Glutamatergic neuron (in vitro differentiated cells): Measurements from ENCODE around the gene MACROD1. TPM values are rescaled to one million over a fixed set of nuclear protein-coding genes. Genes with fewer than 3 reads are reported as not detected.

Experiments used
- DNase-seq: peaks from one replicate; pipeline ENCODE4 v3.0.0; 2022
- H3K27ac Mint-ChIP-seq: one replicate; pipeline ENCODE4 v1.8.0; 2020; ENCODE audit warnings: mild to moderate bottlenecking, mixed read lengths, inconsistent platforms; ENCODE audit not compliant: unreplicated experiment
- H3K27me3 Mint-ChIP-seq: one replicate; pipeline ENCODE4 v1.8.0; 2020; ENCODE audit warnings: mild to moderate bottlenecking, moderate library complexity, mixed read lengths, inconsistent platforms; ENCODE audit not compliant: unreplicated experiment
- H3K36me3 Mint-ChIP-seq: one replicate; pipeline ENCODE4 v1.8.0; 2020; ENCODE audit warnings: mild to moderate bottlenecking, mixed read lengths, inconsistent platforms; ENCODE audit not compliant: unreplicated experiment
- H3K4me1 Mint-ChIP-seq: one replicate; pipeline ENCODE4 v1.8.0; 2020; ENCODE audit warnings: mild to moderate bottlenecking, low read depth, mixed read lengths, inconsistent platforms; ENCODE audit not compliant: unreplicated experiment
- H3K4me3 Mint-ChIP-seq: one replicate; pipeline ENCODE4 v1.8.0; 2020; ENCODE audit warnings: mild to moderate bottlenecking, mixed read lengths, inconsistent platforms; ENCODE audit not compliant: unreplicated experiment
- H3K9me3 Mint-ChIP-seq: one replicate; pipeline ENCODE4 v1.8.0; 2020; ENCODE audit warnings: mild to moderate bottlenecking, moderate library complexity, mixed read lengths, inconsistent platforms; ENCODE audit not compliant: unreplicated experiment
- CTCF ChIP-seq: fragments of 200-600 bp; sonication (generic); IDR thresholded peaks from one replicate; pipeline ENCODE4 v1.5.0; 2021; ENCODE audit not compliant: partially characterized antibody, unreplicated experiment
- total RNA-seq: library from RNA; stranded (reverse); fragmentation: NEBNext Ultra II Directional; extraction: Animal tissue kit (Norgen Biotek cat#: 25700); gene quantifications from one replicate; pipeline ENCODE4 v1.2.1, GENCODE V29; 2021; ENCODE audit not compliant: unreplicated experiment

Gene MACROD1
- total RNA-seq, 1 donor from 2014 or later, result 12.7 TPM

GRCh38 chr11:64042301-64042700, 123.6 kb downstream of the MACROD1 start:
- Mint-ChIP-seq H3K27me3 (peaks cover 9% of the 10 kb centered on the region), H3K4me1 (peaks cover 11% of the 10 kb centered on the region), H3K27ac (no peak overlapping the region), H3K9me3 (no peaks in the 10 kb centered on the region), H3K4me3 (no peak overlapping the region), H3K36me3 (no peaks in the 10 kb centered on the region)
- TF ChIP-seq CTCF, result no peak
- DNase-seq, result no peak

- Mint-ChIP-seq H3K9me3 (no peaks in the 10 kb centered on the region), H3K27ac (no peak overlapping the region), H3K4me1 (peaks cover 11% of the 10 kb centered on the region), H3K4me3 (no peak overlapping the region), H3K36me3 (no peaks in the 10 kb centered on the region), H3K27me3 (peaks cover 7% of the 10 kb centered on the region)
- no peak for DNase-seq
- no peak for TF ChIP-seq CTCF
Observed at GRCh38 chr11:64041846-64042245, 124.1 kb downstream of the MACROD1 start.

- Mint-ChIP-seq H3K36me3 (no peaks in the 10 kb centered on the region), H3K4me1 (peaks cover 11% of the 10 kb centered on the region), H3K4me3 (no peak overlapping the region), H3K27ac (no peak overlapping the region), H3K27me3 (peaks cover 7% of the 10 kb centered on the region), H3K9me3 (no peaks in the 10 kb centered on the region)
- no peak for TF ChIP-seq CTCF
- DNase-seq, result no peak
Observed at GRCh38 chr11:64040684-64041322, 125.1 kb downstream of the MACROD1 start.

- DNase-seq, result no peak
- Mint-ChIP-seq H3K36me3 (no peaks in the 10 kb centered on the region), H3K4me3 (no peak overlapping the region), H3K27ac (no peak overlapping the region), H3K9me3 (peaks cover 3% of the 10 kb centered on the region), H3K4me1 (peaks cover 11% of the 10 kb centered on the region), H3K27me3 (peaks cover 11% of the 10 kb centered on the region)
- TF ChIP-seq CTCF, result no peak
Observed at GRCh38 chr11:64039012-64039665, 126.8 kb downstream of the MACROD1 start.

GRCh38 chr11:64038500-64038899, 127.4 kb downstream of the MACROD1 start:
- Mint-ChIP-seq H3K4me3 (no peak overlapping the region), H3K27me3 (peaks cover 14% of the 10 kb centered on the region), H3K27ac (no peak overlapping the region), H3K9me3 (peaks cover 5% of the 10 kb centered on the region), H3K36me3 (no peaks in the 10 kb centered on the region), H3K4me1 (peaks cover 11% of the 10 kb centered on the region)
- no peak for DNase-seq
- no peak for TF ChIP-seq CTCF
